Activated gamma-delta T cell (primary cell): ENCODE results near the gene C17orf100.
"Not testable (repeated sequence)": the region's sequence is repeated elsewhere in the genome, so short reads cannot be mapped to it uniquely, and the experiment has no call there.

Source experiments
- DNase-seq: peaks from one replicate; lab custom pipeline; 2025; lab: John Stamatoyannopoulos, UW

C17orf100 gene

DNA sequence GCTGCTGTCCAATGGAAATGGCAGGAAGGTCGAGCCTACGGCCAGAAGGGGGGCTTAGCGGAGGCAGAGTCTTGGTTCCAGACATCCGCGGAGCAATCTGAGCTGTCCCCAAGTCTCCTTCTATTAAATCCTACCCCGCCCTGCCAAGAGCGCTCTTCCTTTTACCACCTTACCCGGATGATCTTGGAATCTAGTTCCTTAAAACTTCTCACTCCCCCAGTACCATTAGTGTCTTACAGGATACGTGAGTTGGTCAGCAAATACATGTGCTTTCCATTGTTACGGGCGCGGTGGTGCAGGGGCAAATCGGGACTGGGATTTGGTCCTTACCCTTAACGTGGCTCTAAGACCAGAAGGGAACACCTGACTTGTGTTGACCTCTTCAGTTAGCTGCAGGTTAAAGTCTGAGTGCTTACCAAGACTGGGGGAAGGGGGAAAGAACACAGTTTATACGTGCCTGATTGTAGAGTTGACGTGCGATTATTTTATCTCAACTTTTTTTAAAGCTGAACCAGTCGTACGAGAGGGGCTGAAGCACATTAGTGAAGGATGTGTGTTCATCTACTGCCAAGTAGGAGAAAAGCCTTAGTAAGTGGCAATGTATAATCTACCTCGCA lies 10.2 kb upstream of the C17orf100 start:
- no peak for DNase-seq

DNA sequence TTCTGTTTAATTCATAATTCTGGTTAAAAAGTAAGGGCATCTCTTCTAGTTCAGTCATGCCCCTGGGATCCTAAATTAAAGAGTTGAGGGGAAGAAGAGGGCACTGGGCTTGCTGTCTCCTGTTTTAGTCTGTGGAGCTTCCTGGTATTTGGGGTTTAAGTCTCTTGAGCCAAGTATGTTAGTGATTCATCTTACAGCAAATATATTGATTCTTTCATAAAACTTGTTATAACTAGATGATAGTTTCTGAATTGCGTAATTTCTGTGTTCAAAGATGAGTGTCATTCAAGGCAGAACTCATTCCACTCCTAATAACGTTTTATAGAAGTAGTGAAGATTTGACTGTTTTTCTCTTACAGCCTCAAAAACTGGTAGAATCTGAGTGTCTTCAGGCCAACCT lies 9.0 kb upstream of the C17orf100 start:
- no peak for DNase-seq

DNA sequence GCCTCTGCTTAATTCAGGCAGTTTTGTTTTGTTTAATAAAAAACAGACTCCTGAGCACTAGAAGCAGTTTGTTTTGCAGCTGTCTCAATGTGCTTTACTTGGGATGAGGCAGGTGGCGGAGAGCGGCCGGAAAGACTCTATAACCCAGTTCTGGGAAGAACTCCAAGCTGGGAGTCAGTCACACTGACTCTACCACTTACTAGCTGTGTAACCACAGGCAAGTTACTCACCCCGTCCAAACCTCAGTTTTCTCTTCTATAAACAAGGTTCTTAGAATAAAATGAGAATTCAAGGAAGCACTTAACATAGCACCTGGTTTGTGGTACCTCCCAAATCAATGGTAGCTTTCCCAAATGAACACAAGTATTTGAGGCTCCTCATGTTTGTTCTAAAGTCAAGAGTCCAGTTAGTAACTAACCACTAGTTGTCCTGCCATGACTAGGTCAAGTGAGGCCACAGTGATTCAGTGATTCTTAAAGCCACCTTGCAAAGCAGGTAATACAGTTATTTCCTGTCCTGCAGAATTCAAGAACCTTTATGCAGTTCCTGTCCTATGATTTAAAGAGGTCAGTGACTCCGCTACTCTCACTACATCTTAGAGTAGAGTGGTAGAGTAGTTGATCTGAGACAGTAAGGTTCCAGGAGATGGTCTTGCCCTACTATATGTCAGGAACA lies 8.0 kb upstream of the C17orf100 start:
- DNase-seq, result no peak

DNA sequence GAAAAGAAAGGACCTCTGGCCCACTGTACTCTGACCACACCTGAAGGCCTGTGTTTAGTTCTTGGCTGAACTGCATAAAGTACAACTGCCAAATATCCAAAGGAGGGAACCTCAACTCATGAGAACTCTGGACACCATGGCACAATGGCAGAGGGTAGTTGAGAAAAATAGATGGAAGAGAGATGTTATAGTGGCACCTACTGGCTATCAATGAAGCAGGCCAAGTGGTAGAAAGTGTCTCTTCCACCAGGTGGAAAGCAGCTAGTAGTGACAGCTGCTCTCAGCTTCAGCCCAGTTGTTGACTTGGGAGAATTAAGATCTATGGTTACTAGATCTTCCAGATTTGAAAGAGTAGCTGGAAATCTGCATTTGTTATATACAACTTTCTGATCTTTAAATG lies 3.4 kb upstream of the C17orf100 start:
- DNase-seq, result no peak

DNA sequence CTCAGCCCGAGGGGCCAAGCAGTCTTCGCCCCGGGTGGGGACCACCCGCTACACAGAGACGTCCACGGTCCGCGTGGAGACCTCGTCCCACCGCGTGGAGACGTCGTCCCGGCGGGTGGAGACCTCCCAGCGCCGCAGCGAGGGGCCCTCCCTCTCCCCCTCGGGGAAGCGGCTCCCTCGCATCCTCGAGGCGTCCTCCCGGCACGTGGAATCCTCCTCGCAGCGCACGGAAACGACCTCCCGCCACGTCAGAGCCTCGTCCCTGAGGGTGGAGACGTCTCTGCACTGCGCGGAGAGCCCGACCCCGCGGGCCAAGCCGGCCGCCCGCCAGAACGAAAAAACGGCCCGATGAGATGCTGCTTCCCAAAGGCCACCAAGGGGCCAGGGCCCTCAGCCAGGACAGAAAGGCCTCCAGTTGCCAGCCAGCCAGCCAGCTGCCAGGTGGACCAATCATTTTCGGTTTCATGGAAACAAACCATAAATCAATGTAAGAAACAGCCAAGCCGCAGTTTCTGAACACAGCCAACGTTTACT lies 424 bp downstream of the C17orf100 start:
- peak; percentile 34 for DNase-seq

DNA sequence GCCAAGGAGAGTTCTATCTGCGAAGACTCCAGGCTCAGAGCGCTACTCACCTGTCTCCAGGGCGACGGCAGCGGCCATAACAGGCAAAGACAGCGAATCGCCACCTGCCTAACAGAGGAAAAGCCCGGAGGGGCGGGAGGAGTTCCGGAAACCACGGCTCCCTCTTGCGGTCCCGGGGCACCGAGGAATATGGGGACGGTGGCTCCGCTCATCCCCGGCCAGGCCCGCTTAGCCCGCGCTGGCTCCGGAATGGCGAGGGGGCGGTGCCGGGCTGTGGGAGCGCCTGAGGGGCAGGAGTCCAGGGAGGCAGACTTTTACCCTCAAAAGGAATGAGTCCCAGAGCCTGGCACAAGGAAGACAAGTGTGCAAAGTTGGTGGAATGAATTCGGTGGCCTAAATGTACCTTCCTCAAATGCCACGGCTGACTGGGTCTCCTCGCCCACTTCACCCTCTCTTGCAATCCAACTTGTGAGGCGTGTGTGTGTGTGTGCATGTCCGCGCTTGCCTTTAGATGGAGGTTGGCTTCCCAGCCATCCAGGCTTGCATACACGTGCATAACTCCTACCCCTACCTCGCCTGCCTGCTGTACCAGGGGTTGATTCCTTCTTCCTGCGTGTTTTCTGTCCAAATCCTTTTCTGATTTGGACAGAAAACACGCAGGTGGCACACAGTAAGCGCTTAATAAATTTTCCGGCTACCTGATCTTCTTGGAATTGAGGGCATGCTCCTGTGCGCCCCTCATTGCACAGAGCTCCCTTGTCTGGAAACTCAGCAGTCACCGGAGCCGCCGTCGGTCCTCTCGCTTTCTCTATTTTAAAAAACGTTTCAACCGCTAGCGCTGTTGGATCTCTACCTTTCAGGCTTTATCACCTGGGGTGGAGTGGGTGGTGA lies 3.5 kb downstream of the C17orf100 start:
- no peak for DNase-seq

DNA sequence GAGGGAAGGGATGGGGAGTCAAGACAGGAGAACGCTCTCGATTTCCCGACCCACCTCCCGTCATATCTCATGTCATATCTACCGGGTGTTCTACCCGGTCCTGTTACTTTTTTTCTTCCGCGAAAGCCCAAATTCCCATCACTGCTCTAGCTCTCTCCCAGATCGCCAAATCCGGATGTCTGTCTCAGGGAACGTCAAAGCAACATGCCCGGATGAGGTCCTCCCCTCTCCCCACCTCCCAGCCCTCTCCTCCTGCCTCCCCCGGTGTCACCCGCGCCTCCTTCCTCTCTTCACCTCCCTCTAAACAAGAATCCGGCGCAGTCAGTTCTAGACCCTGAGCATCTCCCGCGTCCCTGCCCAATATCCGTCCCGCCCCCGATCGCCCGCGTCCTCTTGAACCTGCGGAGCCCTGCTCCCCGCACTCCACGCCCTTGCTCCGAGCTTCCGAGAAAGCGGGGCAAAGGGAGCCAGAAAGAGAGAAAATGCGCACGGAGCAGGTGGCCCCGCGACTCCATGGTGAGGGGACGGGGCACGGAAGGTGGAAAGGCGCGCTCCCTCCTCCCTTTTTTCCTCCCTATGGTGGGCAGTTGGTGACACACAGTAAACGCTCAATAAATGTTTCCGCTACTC lies 4.3 kb downstream of the C17orf100 start:
- not testable (repeated sequence) for DNase-seq

DNA sequence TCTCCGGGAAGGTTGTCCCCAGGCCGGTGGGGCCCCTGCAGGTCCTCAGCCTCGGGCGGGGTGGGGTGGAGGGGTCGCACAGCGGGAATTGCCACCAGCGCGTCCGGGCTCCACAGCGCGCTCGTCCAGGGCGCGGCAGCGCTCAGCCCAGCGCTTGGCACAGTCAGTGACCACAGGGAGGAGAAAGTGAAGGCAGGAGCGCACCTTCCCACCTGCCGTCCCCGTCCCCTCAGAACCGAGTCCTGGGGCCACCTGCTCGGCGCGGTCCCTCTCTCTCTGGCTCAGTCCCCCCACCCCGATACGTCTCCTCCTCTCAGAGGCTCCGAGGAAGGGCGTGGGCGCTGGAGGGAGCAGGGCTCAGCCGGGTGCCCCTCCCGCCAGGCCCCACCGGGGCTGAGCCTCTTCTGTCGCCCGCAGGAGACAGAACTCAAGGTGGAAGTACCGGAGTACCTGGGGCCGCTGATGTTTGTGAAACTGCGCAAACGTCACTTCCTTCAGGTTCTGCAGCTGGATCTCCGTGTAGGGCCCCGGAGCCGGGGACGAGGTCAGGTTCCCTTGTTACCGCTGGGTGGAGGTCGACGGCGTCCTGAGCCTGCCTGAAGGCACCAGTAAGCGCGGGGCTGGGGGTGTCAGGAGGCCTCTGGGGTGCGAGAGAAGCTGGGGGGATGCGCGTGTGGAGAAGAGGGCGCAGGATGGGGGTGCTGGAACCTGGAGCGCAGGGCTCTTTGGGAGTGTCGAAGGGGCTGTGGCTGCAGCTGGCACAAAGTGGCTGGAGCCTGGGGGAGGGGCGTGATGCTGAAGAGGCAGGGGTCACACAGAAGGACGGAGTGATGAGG lies 5.5 kb downstream of the C17orf100 start:
- DNase-seq, result not testable (repeated sequence)

DNA sequence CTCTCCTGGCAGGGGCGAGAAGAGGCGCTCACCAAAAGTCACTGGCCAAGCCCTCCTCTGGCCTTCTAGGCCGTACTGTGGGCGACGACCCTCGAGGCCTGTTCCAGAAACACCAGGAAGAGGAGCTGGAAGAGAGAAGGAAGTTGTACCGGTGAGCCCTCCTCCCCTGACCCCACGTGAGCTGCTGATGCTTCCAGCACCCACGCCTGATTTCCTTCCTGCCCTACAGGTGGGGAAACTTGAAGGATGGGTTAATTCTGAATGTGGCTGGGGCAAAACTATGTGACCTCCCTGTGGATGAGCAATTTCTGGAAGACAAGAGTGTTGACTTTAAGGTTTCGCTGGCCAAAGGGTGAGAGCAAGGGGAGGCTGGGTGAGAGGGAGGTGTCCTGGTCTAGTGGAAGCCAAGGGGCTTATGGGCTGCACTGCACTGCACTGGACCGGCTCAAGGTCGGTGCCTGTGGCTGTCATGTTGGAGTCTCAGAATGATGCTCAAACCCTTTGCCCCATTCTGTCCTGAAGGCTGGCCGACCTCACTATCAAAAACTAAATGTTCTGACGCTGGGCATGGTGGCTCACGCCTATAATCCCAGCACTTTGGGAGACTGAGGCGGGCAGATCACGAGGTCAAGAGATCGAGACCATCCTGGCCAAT lies 6.2 kb downstream of the C17orf100 start:
- no peak for DNase-seq

DNA sequence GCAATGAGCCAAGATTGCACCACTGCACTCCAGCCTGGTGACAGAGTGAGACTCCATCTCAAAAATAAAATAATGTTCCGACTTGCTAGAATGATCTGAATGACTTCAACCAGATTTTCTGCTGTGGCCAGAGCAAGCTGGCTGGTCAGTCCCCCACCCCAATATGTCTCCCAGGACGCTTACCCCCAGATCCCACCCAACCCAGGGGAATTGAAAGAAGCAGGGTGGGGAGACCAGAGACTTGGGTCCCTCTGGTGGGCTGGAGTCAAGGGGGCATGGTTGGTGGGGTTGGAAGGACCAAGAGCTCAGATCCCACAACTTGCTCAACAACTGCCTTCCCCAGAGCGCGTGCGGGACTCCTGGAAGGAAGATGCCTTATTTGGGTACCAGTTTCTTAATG lies 6.8 kb downstream of the C17orf100 start:
- not testable (repeated sequence) for DNase-seq

DNA sequence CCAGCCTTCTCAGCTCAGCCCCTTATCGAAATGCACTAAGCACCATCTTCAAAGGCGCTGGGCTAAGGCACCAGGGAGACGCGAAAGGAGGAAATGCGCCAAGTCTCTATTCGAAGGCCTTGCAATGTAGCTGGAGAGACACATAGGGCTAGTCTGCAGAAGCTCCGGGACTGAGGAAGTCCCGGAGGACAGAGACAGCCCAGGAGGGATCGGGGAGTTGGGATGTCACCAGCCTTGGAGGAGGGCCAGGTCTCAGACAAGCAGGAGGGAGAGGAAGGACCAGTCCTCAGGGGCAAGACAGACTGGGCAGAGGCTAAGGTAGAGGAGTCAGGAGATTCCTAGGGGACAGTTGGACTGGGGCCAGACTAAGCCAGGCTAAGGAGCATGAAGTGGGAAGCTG lies 8.5 kb downstream of the C17orf100 start:
- DNase-seq, result no peak

DNA sequence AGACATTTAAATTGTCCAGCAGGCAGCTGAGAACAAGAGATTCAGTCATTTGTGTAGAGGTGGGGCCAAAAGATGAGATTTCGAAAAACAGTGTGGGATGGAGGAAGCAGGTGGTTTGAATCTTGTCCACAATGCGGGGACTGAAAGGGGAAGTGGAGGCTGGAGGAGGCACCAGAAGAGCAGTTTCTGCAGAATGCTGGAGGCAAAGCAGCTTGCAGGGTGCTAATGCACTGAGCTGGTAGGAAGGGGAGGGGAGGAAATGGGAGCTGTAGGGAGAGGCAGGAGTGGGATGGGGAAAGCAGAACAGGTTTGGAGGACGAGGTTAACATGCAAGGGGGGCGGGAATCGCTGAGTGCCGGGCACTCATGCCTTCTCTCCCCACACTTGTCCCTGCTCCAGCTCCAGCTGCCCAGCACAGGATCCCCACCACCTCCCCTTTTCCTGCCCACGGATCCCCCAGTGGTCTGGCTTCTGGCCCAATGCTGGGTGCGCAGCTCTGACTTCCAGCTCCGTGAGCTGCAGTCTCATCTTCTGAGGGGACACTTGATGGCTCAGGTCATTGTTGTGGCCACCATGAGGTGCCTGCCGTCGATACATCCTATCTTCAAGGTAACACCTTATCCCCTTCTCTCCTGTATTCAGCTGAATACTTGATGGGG lies 9.4 kb downstream of the C17orf100 start:
- no peak for DNase-seq

DNA sequence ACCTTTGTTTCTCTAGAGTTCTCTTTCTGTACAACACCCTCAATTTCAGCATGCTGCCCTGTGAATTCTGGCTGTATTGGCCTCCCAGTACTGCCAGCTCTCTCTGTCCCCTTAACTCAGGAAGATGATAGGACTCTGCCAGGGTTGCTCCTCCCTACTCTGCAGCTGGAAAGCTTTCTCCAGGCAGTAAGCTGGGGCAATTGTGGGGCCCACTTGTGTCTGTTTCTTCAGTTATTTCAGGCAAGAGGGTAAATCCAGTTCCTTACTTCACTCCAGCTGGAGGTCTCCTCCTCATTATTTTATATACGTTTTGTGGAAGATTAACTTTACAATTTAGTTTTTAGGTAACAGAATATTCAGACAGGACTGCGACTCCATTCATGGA lies 9.9 kb downstream of the C17orf100 start:
- no peak for DNase-seq

DNA sequence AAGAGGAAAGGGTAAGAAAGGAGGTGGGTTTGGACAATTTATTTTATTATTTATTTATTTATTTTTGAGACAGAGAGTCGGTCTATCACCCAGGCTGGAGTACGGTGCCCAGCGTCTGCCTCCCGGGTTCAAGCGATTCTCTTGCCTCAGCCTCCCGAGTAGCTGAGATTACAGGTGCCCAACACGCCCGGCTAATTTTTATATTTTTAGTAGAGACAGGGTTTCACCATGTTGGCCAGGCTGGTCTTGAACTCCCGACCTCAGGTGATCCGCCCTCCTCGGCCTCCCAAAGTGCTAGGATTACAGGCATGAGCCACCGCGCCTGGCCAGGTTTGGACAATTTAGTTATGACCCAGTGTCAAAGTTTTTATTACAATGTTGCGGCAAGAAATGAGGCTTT lies 11.6 kb downstream of the C17orf100 start:
- DNase-seq, result not testable (repeated sequence)

DNA sequence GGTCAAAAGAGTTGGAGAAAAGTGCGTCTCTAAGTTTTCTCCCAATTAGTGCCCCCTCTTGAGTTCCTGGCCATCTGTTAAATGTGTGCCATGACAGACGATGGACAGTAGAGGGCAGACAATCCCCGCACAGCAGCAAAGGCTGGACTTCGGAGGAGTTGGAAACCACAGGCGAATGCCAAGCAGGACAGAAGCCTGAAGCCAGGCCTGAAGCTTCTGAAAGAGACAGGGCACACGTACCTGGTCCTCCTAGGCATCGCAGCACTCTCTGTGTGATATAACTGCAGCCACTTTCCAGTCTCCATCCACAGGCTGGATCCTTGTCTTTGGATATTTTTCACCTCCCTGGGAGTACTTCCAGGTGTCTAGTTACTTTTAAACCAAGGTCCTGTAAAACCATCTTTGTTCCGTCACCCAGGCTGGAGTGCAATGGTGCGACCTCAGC lies 14.5 kb downstream of the C17orf100 start:
- no peak for DNase-seq

DNA sequence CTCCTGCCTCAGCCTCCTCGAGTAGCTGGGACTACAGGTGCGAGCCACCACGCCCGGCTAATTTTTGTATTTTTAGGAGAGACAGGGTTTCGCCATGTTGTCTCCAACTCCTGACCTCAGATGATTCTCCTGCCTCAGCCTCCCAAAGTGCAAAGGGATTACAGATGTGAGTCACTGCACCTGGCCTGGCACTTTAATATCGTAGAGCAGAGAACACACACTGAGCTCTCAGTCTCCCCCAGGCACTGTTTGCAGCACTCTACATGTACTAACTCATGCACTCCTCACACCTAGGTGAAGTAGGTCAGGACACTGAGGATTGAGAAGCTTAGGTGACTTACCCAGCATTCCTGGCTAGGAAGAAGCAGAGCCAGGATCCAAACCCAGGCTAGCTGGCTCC lies 15.0 kb downstream of the C17orf100 start:
- no peak for DNase-seq

DNA sequence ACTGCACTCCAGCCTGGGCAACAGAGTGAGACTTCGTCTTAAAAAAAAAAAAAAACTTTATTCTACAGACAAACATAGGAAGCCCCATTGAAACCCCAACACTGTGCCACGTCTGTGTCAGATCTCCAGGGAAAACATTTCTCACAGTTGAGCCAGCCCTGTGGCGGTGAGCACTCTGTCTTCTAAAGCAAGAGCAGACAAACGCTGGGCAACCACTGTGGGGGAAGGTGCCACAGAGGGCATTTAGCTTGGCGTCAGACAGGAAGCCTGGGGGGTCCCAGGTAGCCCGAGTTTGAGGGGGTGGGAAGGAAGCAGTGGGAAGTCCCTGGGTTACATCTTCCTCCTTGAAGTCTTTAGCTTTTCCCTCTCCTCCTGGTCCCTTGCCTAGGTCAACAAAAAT lies 16.0 kb downstream of the C17orf100 start:
- no peak for DNase-seq

DNA sequence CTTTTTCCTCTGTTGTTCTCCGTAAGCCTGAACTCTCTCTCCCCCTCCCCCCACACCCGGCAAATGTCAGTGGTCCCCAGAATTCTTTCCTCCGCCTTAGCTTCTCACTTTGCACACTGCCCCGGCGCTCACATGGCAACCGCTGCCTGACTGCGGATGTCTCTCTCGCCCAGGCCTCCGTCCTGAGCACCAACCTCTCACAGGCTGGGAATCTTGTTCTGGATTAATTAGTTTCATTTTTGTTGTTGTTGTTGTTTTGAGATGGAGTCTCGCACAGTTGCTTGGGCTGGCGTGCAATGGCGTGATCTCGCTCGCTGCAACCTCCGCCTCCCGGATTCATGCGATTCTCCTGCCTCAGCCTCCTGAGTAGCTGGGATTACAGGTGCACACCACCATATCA lies 16.7 kb downstream of the C17orf100 start:
- DNase-seq, result no peak

DNA sequence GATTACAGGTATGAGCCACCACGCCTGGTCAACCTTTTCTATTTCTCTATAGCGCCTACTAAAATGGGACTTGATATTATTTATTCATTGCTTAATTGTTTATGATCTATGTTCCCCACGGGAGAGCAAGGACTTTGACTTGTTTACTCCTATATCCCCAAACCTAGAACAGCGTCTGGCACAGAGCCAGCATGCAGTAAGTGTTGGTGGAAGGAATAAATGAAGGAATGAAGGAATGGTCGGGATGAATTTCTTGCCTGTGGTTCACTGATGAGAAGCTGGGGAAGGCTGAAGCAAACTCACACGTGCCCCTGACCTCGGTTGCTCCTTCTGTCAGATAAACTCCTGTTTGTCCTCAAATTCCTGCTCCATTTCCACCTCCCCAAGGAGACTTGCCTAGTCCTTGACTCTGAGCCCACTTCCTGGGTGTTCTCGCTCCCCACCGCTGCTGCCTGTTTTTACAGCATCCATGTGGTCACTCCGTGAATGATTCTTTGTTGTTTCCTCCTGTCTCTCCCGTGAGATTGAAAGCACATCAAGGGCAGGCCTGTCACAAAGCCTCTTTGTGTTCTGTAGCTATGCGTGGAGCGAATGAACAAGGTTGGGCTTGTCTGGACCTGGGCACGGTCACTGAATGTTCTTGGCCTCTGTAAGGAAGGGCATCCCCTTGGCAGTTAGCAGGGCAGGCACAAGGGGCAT lies 17.3 kb downstream of the C17orf100 start:
- no peak for DNase-seq
